Measurements from ENCODE around the gene RPS6KA2.
"Not testable (repeated sequence)": the region's sequence is repeated elsewhere in the genome, so short reads cannot be mapped to it uniquely, and the experiment has no call there.

Gene RPS6KA2

DNA sequence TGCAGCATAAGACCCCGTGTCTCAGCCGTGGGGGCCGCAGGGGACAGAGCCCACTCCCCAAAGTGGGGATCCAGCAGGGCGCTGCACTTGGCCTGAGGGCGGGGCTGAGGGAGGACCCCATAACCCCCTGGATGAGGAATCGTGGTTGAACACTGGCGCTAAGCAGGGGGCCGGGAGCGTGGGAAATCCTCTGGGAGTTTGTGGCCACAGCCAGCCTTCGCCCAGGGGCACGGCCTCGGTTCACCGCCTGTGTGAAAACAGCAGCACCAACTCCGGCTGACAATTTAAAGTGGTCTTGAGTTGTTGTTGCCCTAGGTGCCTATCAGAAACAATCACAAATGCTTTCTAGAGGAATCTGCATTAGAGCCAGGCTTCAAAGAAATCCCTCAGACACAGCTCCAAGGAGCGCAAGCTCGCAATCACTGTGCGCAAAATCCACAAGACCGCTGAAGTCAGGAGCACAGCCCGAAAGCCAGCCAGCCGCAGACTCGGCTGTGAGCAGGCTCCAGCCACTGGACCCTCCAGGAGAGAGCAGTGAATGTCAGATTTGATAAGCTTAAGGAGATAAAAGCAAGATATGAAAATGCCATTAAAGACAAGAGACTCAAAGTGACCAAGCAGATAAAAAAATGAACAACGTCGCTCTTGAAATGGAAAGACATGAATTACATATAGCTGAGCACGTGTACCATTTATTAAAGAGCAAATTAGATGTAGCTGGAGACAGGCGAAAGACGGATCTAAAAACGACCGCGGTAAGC, 10.9 kb upstream of the RPS6KA2 start:
- Histone ChIP-seq H3K36me3 (ENCODE audit: control insufficient read depth in 5 of 5, insufficient read depth in 5 of 5, low read length in 5 of 5) (no peaks in the 10 kb centered on the region), H3K4me3 (ENCODE audit: low read depth in 1 of 5, low read length in 5 of 5) (no peak overlapping the region), H3K9me3 (ENCODE audit: control insufficient read depth in 5 of 5, low read length in 5 of 5) (peaks cover 0 to 4% (median 3%) of the 10 kb centered on the region in 5 donors), H3K9ac (ENCODE audit: low read length in 5 of 5) (no peak overlapping the region), H3K4me1 (ENCODE audit: control insufficient read depth in 5 of 5, insufficient read depth in 5 of 5, low read length in 5 of 5) (peaks cover 2 to 44% (median 14%) of the 10 kb centered on the region in 5 donors), H3K27me3 (ENCODE audit: control insufficient read depth in 5 of 5, insufficient read depth in 4 of 5, low read length in 5 of 5) (peaks cover 0 to 17% (median 12%) of the 10 kb centered on the region in 5 donors), H3K27ac (ENCODE audit: low read depth, low read length) (no peak overlapping the region)

DNA sequence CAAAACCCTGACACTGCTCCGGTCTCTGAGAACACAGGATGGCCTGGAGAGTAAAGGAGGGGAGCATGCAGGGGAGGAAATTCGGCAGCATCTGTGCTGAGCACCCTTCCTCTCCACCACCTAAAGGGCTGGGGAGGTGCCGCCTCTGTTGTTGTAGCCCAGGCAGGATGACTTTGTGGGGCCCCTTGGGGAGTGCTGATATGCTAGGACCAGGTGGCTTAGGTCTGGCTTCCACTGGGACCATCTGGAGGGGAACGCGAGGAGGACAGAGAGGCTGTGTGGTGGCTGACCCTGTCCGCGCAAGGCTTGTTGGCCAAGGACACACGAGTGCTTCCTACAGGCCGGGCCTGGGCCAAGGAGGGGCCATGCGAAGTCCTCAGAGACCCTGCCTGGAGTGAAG, 9.9 kb upstream of the RPS6KA2 start:
- Histone ChIP-seq H3K4me3 (ENCODE audit: low read depth in 1 of 5, low read length in 5 of 5) (no peak overlapping the region), H3K4me1 (ENCODE audit: control insufficient read depth in 5 of 5, insufficient read depth in 5 of 5, low read length in 5 of 5) (peaks cover 2 to 44% (median 14%) of the 10 kb centered on the region in 5 donors), H3K9me3 (ENCODE audit: control insufficient read depth in 5 of 5, low read length in 5 of 5) (no peaks in the 10 kb centered on the region), H3K27me3 (ENCODE audit: control insufficient read depth in 5 of 5, insufficient read depth in 4 of 5, low read length in 5 of 5) (peaks cover 0 to 17% (median 12%) of the 10 kb centered on the region in 5 donors), H3K9ac (ENCODE audit: low read length in 5 of 5) (no peak overlapping the region), H3K36me3 (ENCODE audit: control insufficient read depth in 5 of 5, insufficient read depth in 5 of 5, low read length in 5 of 5) (no peaks in the 10 kb centered on the region), H3K27ac (ENCODE audit: low read depth, low read length) (peak overlapping the region; percentile 6)

- peak overlapping the region; percentile 6 for H3K27ac ChIP-seq (ENCODE audit: low read depth, low read length)
- H3K4me3 ChIP-seq (ENCODE audit: low read depth in 1 of 5, low read length in 5 of 5) = no peak overlapping the region
- H3K9me3 ChIP-seq (ENCODE audit: control insufficient read depth in 5 of 5, low read length in 5 of 5) = no peaks in the 10 kb centered on the region
- peaks cover 2 to 44% (median 14%) of the 10 kb centered on the region in 5 donors for H3K4me1 ChIP-seq (ENCODE audit: control insufficient read depth in 5 of 5, insufficient read depth in 5 of 5, low read length in 5 of 5)
- no peaks in the 10 kb centered on the region for H3K36me3 ChIP-seq (ENCODE audit: control insufficient read depth in 5 of 5, insufficient read depth in 5 of 5, low read length in 5 of 5)
- no peak overlapping the region for H3K9ac ChIP-seq (ENCODE audit: low read length in 5 of 5)
- peaks cover 0 to 17% (median 12%) of the 10 kb centered on the region in 5 donors for H3K27me3 ChIP-seq (ENCODE audit: control insufficient read depth in 5 of 5, insufficient read depth in 4 of 5, low read length in 5 of 5)
Measured at GRCh38 chr6:166636191-166636933, 9.3 kb upstream of the RPS6KA2 start.

DNA sequence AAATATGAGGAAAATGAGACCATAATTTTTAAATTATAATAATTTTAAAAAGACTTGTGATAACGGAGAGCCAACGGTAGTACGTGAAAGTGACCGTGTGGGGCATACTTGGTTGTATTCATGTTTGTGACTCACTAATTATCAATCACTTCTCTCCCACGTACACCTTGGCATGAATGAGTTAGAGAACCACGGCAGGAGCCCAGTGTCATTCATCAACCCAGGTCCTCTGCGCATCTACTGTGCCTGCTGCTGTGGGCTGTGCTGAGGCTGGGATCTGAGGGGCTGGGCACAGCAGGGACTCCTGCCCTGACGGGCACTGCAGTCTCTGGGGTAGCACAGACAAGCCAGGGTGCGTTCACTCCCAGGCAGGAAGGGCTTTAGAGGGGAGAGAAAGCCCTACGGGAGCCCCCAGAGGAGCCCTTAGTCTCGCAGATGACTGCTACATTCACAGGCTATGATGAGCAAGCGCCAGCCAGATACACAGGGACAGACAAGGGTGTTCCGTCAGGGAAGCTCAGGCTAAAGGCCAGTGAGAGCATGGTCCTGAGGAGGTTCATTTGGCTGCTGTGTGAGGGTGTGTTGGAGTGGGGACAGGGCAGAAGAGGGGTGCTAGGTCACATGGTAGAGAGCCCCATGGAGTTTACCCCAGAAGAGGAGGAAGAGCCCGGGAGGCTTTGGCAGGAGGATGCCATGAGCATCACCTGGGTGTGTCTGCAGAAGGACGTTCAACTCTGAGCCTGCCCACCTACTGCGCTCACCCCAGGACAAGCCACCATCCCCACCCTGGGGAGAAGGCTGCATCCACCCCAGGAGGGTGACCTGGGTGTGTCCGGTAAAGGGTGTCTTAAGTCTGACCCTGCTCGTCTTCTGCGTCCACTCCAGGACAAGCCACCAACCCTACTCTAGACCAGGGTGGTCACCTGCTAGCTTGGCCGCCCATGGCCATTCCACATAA, 8.2 kb upstream of the RPS6KA2 start:
- Histone ChIP-seq H3K36me3 (ENCODE audit: control insufficient read depth in 5 of 5, insufficient read depth in 5 of 5, low read length in 5 of 5) (no peaks in the 10 kb centered on the region), H3K4me3 (ENCODE audit: low read depth in 1 of 5, low read length in 5 of 5) (no peak overlapping the region), H3K27me3 (ENCODE audit: control insufficient read depth in 5 of 5, insufficient read depth in 4 of 5, low read length in 5 of 5) (peaks cover 0 to 17% (median 12%) of the 10 kb centered on the region in 5 donors), H3K27ac (ENCODE audit: low read depth, low read length) (no peak overlapping the region), H3K9ac (ENCODE audit: low read length in 5 of 5) (no peak overlapping the region), H3K9me3 (ENCODE audit: control insufficient read depth in 5 of 5, low read length in 5 of 5) (no peaks in the 10 kb centered on the region), H3K4me1 (ENCODE audit: control insufficient read depth in 5 of 5, insufficient read depth in 5 of 5, low read length in 5 of 5) (peaks cover 2 to 44% (median 11%) of the 10 kb centered on the region in 5 donors)

- H3K27me3 ChIP-seq (ENCODE audit: control insufficient read depth in 5 of 5, insufficient read depth in 4 of 5, low read length in 5 of 5) = peaks cover 0 to 17% (median 12%) of the 10 kb centered on the region in 5 donors
- H3K4me3 ChIP-seq (ENCODE audit: low read depth in 1 of 5, low read length in 5 of 5); H3K36me3 ChIP-seq (ENCODE audit: control insufficient read depth in 5 of 5, insufficient read depth in 5 of 5, low read length in 5 of 5); H3K9me3 ChIP-seq (ENCODE audit: control insufficient read depth in 5 of 5, low read length in 5 of 5); H3K27ac ChIP-seq (ENCODE audit: low read depth, low read length); H3K9ac ChIP-seq (ENCODE audit: low read length in 5 of 5): not testable (repeated sequence)
- H3K4me1 ChIP-seq (ENCODE audit: control insufficient read depth in 5 of 5, insufficient read depth in 5 of 5, low read length in 5 of 5) = peaks cover 2 to 37% (median 9%) of the 10 kb centered on the region in 5 donors
Measured at GRCh38 chr6:166634581-166634980, 7.5 kb upstream of the RPS6KA2 start.

GRCh38 chr6:166633732-166634535, 6.9 kb upstream of the RPS6KA2 start:
- Histone ChIP-seq H3K9ac (ENCODE audit: low read length in 5 of 5) (no peak overlapping the region), H3K27me3 (ENCODE audit: control insufficient read depth in 5 of 5, insufficient read depth in 4 of 5, low read length in 5 of 5) (peaks cover 0 to 16% (median 8%) of the 10 kb centered on the region in 5 donors), H3K9me3 (ENCODE audit: control insufficient read depth in 5 of 5, low read length in 5 of 5) (no peaks in the 10 kb centered on the region), H3K36me3 (ENCODE audit: control insufficient read depth in 5 of 5, insufficient read depth in 5 of 5, low read length in 5 of 5) (no peaks in the 10 kb centered on the region), H3K4me1 (ENCODE audit: control insufficient read depth in 5 of 5, insufficient read depth in 5 of 5, low read length in 5 of 5) (peaks cover 2 to 35% (median 10%) of the 10 kb centered on the region in 5 donors), H3K27ac (ENCODE audit: low read depth, low read length) (no peak overlapping the region), H3K4me3 (ENCODE audit: low read depth in 1 of 5, low read length in 5 of 5) (no peak overlapping the region)

DNA sequence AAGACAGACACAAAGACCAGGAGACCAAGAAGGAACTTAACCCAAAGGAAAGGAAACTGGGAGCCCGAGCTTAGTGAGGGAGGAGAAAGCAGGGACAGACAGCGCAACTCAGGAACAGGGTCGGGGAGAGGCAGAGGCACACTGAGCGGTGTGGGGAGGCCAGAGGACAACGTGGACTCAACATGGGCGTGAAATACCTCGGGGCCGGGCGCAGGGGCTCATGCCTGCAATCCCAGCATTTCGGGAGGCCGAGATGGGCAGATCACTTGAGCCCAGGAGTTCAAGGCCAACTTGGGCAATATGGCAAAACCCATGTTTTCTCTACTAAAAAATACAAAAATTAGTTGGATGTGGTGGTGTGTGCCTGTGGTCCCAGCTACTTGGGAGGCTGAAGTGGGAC, 5.7 kb upstream of the RPS6KA2 start:
- Histone ChIP-seq H3K27ac (ENCODE audit: low read depth, low read length) (no peak overlapping the region), H3K4me1 (ENCODE audit: control insufficient read depth in 5 of 5, insufficient read depth in 5 of 5, low read length in 5 of 5) (peaks cover 6 to 46% (median 21%) of the 10 kb centered on the region in 5 donors), H3K36me3 (ENCODE audit: control insufficient read depth in 5 of 5, insufficient read depth in 5 of 5, low read length in 5 of 5) (no peaks in the 10 kb centered on the region), H3K9me3 (ENCODE audit: control insufficient read depth in 5 of 5, low read length in 5 of 5) (no peaks in the 10 kb centered on the region), H3K9ac (ENCODE audit: low read length in 5 of 5) (no peak overlapping the region), H3K27me3 (ENCODE audit: control insufficient read depth in 5 of 5, insufficient read depth in 4 of 5, low read length in 5 of 5) (peaks cover 0 to 12% (median 5%) of the 10 kb centered on the region in 5 donors), H3K4me3 (ENCODE audit: low read depth in 1 of 5, low read length in 5 of 5) (no peak overlapping the region)

DNA sequence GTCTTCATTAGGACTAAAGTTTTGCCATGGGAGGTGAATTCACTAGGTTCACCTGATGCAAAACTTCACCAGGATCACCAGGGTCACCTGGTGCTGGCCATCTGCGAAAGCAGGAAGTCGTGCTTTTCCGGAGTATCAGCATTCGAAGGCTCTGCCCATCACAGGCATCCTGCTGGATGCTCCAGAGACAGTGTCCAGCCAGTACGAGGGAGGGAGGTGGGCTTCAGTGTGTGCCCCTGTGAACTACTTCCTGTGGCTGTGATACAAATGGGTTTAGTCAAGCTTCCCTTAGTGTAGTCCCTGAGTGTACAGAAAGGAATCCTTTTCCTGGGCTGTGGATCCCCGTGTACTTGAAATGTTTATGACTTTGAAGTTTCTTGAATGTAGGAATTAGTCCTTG, 3.4 kb upstream of the RPS6KA2 start:
- no peak overlapping the region for H3K9ac ChIP-seq (ENCODE audit: low read length in 5 of 5)
- H3K4me1 ChIP-seq (ENCODE audit: control insufficient read depth in 5 of 5, insufficient read depth in 5 of 5, low read length in 5 of 5) = peaks cover 4 to 38% (median 23%) of the 10 kb centered on the region in 5 donors
- no peak overlapping the region for H3K4me3 ChIP-seq (ENCODE audit: low read depth in 1 of 5, low read length in 5 of 5)
- H3K9me3 ChIP-seq (ENCODE audit: control insufficient read depth in 5 of 5, low read length in 5 of 5) = no peaks in the 10 kb centered on the region
- H3K27me3 ChIP-seq (ENCODE audit: control insufficient read depth in 5 of 5, insufficient read depth in 4 of 5, low read length in 5 of 5) = peaks cover 0 to 4% (median 0%) of the 10 kb centered on the region in 5 donors
- H3K27ac ChIP-seq (ENCODE audit: low read depth, low read length) = no peak overlapping the region
- no peaks in the 10 kb centered on the region for H3K36me3 ChIP-seq (ENCODE audit: control insufficient read depth in 5 of 5, insufficient read depth in 5 of 5, low read length in 5 of 5)

- Histone ChIP-seq H3K9me3 (ENCODE audit: control insufficient read depth in 5 of 5, low read length in 5 of 5) (no peaks in the 10 kb centered on the region), H3K36me3 (ENCODE audit: control insufficient read depth in 5 of 5, insufficient read depth in 5 of 5, low read length in 5 of 5) (no peaks in the 10 kb centered on the region), H3K4me1 (ENCODE audit: control insufficient read depth in 5 of 5, insufficient read depth in 5 of 5, low read length in 5 of 5) (peaks cover 4 to 41% (median 23%) of the 10 kb centered on the region in 5 donors), H3K4me3 (ENCODE audit: low read depth in 1 of 5, low read length in 5 of 5) (no peak overlapping the region), H3K27ac (ENCODE audit: low read depth, low read length) (no peak overlapping the region), H3K27me3 (ENCODE audit: control insufficient read depth in 5 of 5, insufficient read depth in 4 of 5, low read length in 5 of 5) (peaks cover 0 to 2% (median 0%) of the 10 kb centered on the region in 5 donors), H3K9ac (ENCODE audit: low read length in 5 of 5) (no peak overlapping the region)
Measured at GRCh38 chr6:166629628-166630027, 2.6 kb upstream of the RPS6KA2 start.
